Upper lobe of left lung (tissue), 4 donors: ENCODE measurements around the gene SLAMF7.
A peak's percentile ranks its signal among the peaks of the same experiment; 100 is the strongest.
"Not testable (repeated sequence)": the region's sequence is repeated elsewhere in the genome, so short reads cannot be mapped to it uniquely, and the experiment has no call there.

Source experiments
- CTCF ChIP-seq, 6 experiments: fragments of 450-650 bp in 4 of 6; fragments of 200-600 bp in 2 of 6; sonication (generic) in 2 of 6; IDR thresholded peaks; one replicate each; pipeline ENCODE4 v1.5.1; 2016 to 2019; ENCODE audit warnings: antibody characterized with exemption in 6 of 6
- EP300 ChIP-seq, 4 donors: sonication (generic); formaldehyde crosslinking; IDR thresholded peaks; one replicate each; pipeline ENCODE4 v1.5.1; 2017; ENCODE audit warnings: antibody characterized with exemption in 4 of 4, control low read depth in 2 of 4
- POLR2A ChIP-seq, 4 donors: fragments of 450-650 bp; IDR thresholded peaks; one replicate each; pipeline ENCODE4 v1.5.1; 2016 to 2017; ENCODE audit warnings: antibody characterized with exemption in 4 of 4, mild to moderate bottlenecking in 2 of 4
- POLR2AphosphoS5 ChIP-seq, 2 donors: sonication (generic); formaldehyde crosslinking; IDR thresholded peaks; one replicate each; pipeline ENCODE4 v1.5.1; 2017; ENCODE audit warnings: antibody characterized with exemption in 2 of 2

- TF ChIP-seq POLR2A, POLR2AphosphoS5, EP300 (IDR thresholded peaks at IDR 0.05): not testable (repeated sequence)
- TF ChIP-seq CTCF (IDR thresholded peaks at IDR 0.05), result peak in 1 of 6 experiments; percentile 9
Measured at GRCh38 chr1:160692390-160692789, 46.7 kb upstream of the SLAMF7 start.
